ENCODE results near the gene CREB5.

The CREB5 gene

DNA sequence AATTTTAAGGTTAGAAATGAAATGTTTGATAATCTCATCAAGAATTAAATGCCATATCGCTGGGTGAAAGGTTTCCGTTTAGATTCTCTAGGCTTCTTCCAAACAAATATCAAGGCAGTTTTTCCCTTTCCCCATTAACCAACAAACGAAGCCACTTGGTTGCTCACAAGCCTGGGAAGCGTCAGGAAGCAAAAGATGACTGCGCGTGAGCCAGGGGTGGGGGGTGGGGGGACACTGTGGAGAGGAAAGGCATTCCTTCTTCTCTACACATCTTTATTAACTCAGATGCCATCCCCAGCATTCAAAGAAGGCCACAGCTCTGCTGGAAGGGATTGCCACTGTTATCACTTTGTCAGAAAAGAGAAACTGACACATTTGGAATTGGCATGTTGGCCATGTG lies 338.7 kb downstream of the CREB5 start:
- H3K36me3 ChIP-seq (ENCODE audit: insufficient read depth, low read length): no peaks in the 10 kb centered on the region
- H3K4me1 ChIP-seq (ENCODE audit: insufficient read depth, low read length): peaks cover 19% of the 10 kb centered on the region
- no peak overlapping the region for H3K9ac ChIP-seq (ENCODE audit: low read length)

DNA sequence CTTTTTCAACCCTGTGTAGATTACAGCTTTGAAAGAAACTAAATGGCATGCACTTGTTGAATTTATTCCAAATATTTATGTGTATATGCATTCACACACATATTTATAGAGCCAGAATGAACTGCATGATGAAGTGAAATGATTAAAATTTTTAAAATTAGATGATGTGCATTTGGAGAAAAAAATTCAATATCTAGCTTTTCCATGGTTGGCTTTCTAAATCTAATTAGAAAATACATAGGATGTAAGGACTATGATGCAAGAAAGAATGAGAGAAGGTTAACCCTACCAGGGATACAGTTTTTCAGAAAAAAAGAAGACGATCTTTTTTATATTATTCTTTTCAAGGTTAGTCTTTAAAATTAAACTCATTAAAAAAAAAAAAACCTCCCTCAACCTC lies 341.3 kb downstream of the CREB5 start:
- Histone ChIP-seq H3K4me3 (ENCODE audit: low read depth in 1 of 2, low read length in 2 of 2) (no peak overlapping the region), H3K27me3 (ENCODE audit: control insufficient read depth in 1 of 2, insufficient read depth in 2 of 2, low read length in 2 of 2) (no peaks in the 10 kb centered on the region), H3K9ac (ENCODE audit: low read length) (no peak overlapping the region), H3K4me1 (ENCODE audit: insufficient read depth, low read length) (peaks cover 3% of the 10 kb centered on the region), H3K9me3 (ENCODE audit: low read length) (no peaks in the 10 kb centered on the region), H3K36me3 (ENCODE audit: insufficient read depth, low read length) (no peaks in the 10 kb centered on the region), H3K27ac (ENCODE audit: low read depth, low read length) (no peak overlapping the region)

More for the DNA sequence above, 338.7 kb downstream of the CREB5 start:
- H3K27me3 ChIP-seq (ENCODE audit: control insufficient read depth in 1 of 2, insufficient read depth in 2 of 2, low read length in 2 of 2): no peaks in the 10 kb centered on the region
- H3K27ac ChIP-seq (ENCODE audit: low read depth, low read length): no peak overlapping the region
- no peaks in the 10 kb centered on the region for H3K9me3 ChIP-seq (ENCODE audit: low read length)
- H3K4me3 ChIP-seq (ENCODE audit: low read depth in 1 of 2, low read length in 2 of 2): no peak overlapping the region

DNA sequence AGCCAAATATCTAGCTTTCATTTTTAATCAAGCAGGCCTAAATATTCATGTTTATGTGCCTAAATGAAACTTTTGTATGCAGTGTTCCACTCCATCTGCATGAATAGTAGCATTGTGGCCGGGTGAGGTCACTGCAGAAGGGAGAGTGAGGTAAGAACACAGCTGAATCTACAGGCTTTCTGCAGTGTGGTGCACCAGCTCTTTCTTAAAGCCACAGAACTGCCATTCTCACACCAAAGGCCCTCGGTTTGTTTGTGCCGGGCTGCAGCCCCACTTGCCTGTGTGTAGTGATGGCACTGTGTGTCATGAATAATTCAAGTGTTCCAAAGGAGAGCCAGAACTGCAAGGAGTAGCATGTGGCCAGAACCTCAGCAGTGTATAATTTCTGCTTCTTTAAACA lies 341.7 kb downstream of the CREB5 start:
- Histone ChIP-seq H3K9me3 (ENCODE audit: low read length) (no peaks in the 10 kb centered on the region), H3K36me3 (ENCODE audit: insufficient read depth, low read length) (no peaks in the 10 kb centered on the region), H3K27ac (ENCODE audit: low read depth, low read length) (no peak overlapping the region), H3K9ac (ENCODE audit: low read length) (no peak overlapping the region), H3K27me3 (ENCODE audit: control insufficient read depth in 1 of 2, insufficient read depth in 2 of 2, low read length in 2 of 2) (no peaks in the 10 kb centered on the region), H3K4me3 (ENCODE audit: low read depth in 1 of 2, low read length in 2 of 2) (no peak overlapping the region), H3K4me1 (ENCODE audit: insufficient read depth, low read length) (no peaks in the 10 kb centered on the region)

DNA sequence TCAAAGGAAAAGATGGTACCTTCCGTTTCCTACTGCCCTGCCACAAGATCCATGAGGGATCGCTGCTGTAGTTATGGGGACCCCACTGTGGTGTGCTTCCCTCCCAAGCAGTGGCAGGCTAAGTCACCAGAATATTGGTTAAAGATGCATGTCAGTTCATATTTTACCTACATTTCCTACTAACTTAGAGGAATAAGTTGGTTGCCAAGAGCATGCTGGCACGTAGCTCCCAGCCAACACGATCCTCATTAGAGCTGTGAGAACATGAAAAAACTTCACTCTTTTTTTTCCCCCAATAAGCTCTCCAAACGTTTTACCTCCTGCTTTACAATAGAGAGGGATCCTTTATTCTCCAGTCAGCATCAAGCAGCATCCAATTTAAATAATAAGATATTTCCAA lies 342.1 kb downstream of the CREB5 start:
- Histone ChIP-seq H3K27me3 (ENCODE audit: control insufficient read depth in 1 of 2, insufficient read depth in 2 of 2, low read length in 2 of 2) (no peaks in the 10 kb centered on the region), H3K9ac (ENCODE audit: low read length) (no peak overlapping the region), H3K4me1 (ENCODE audit: insufficient read depth, low read length) (no peaks in the 10 kb centered on the region), H3K4me3 (ENCODE audit: low read depth in 1 of 2, low read length in 2 of 2) (no peak overlapping the region), H3K27ac (ENCODE audit: low read depth, low read length) (no peak overlapping the region), H3K9me3 (ENCODE audit: low read length) (no peaks in the 10 kb centered on the region), H3K36me3 (ENCODE audit: insufficient read depth, low read length) (no peaks in the 10 kb centered on the region)

DNA sequence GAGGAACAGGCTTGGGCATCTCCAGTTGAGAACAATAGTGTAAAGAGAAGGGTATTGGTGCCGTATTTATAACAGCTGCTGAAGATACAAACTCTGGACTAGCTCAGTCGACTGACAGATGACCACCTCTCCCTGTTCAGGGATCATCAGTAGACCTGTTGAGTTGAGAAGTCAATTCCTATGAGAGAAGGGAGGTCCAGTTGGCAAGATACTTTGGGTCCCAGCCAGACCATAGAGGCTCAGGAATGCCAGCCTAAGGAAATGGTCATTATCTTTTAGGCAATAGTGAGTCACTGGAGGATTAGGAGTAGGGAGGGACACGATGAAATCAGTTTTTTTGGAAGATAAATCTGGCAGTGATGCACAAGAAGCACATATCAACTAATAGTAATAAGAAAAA lies 342.9 kb downstream of the CREB5 start:
- Histone ChIP-seq H3K27ac (ENCODE audit: low read depth, low read length) (no peak overlapping the region), H3K36me3 (ENCODE audit: insufficient read depth, low read length) (no peaks in the 10 kb centered on the region), H3K4me1 (ENCODE audit: insufficient read depth, low read length) (no peaks in the 10 kb centered on the region), H3K9ac (ENCODE audit: low read length) (no peak overlapping the region), H3K27me3 (ENCODE audit: control insufficient read depth in 1 of 2, insufficient read depth in 2 of 2, low read length in 2 of 2) (no peaks in the 10 kb centered on the region), H3K9me3 (ENCODE audit: low read length) (no peaks in the 10 kb centered on the region), H3K4me3 (ENCODE audit: low read depth in 1 of 2, low read length in 2 of 2) (no peak overlapping the region)

DNA sequence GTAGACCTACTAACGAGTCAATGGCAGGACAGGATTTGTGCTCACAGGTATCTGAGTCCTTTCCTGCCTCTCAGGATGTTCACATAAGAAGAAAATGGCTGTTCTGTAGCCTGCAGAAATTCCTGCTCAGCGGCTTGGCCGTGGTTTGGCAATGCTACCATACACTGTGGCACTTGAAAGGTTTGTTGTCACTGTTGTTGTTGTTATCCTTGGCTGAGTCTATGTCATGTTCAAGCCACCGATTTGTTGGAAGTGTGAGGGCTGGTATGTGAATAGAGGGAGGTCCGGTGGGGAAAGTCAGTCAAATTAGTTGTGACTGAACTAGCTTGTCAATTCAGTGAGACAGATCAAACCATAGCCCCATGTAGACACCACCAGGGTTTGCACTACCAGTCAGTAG lies 345.9 kb downstream of the CREB5 start:
- Histone ChIP-seq H3K9me3 (ENCODE audit: low read length) (no peaks in the 10 kb centered on the region), H3K36me3 (ENCODE audit: insufficient read depth, low read length) (no peaks in the 10 kb centered on the region), H3K27ac (ENCODE audit: low read depth, low read length) (no peak overlapping the region), H3K27me3 (ENCODE audit: control insufficient read depth in 1 of 2, insufficient read depth in 2 of 2, low read length in 2 of 2) (no peaks in the 10 kb centered on the region), H3K4me1 (ENCODE audit: insufficient read depth, low read length) (no peaks in the 10 kb centered on the region), H3K9ac (ENCODE audit: low read length) (no peak overlapping the region), H3K4me3 (ENCODE audit: low read depth in 1 of 2, low read length in 2 of 2) (no peak overlapping the region)

DNA sequence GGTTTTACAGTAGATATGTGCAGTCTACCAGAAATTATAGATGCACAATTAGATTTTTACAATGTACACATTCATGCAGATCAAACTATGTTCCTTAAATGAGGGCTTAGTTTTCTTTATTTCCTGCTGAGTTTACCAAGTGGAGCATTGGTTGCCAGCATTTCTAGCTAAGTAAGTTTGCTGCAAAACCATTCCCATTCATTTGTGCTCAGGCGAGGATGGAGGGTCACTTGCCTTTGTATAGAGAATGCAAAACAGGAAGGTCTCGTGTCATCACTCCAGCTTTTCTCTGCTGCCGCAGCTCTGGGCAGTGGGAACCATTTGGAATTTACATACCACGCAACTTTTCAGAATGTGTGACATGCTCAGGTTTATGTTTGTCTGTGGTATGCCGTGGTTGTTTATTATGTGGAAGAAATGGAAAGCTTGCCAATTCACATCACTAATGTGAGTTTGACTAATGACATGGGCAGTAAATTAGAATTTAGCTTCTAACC lies 347.2 kb downstream of the CREB5 start:
- H3K9ac ChIP-seq (ENCODE audit: low read length): no peak overlapping the region
- H3K4me3 ChIP-seq (ENCODE audit: low read depth in 1 of 2, low read length in 2 of 2): no peak overlapping the region
- H3K27ac ChIP-seq (ENCODE audit: low read depth, low read length): no peak overlapping the region
- H3K27me3 ChIP-seq (ENCODE audit: control insufficient read depth in 1 of 2, insufficient read depth in 2 of 2, low read length in 2 of 2): no peaks in the 10 kb centered on the region
- H3K9me3 ChIP-seq (ENCODE audit: low read length): no peaks in the 10 kb centered on the region
- H3K4me1 ChIP-seq (ENCODE audit: insufficient read depth, low read length): no peaks in the 10 kb centered on the region
- no peaks in the 10 kb centered on the region for H3K36me3 ChIP-seq (ENCODE audit: insufficient read depth, low read length)

DNA sequence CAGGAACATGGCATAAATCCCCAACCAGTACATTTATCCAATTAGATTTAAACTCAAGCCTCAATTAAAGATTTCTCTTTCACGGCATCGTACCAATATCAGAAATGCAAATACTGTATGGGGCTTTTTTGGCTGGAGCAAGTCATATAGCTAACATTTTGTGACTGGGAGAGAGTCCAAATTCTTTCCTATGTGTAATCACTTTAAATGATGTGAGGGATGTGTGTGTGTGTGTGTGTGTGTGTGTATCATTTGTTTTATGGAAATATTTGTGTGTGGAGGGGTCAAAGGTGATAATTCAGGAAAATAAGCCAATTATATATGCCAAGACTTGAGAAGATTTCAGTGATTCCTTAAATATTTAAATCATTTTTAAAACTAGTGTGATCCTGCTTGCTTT lies 349.2 kb downstream of the CREB5 start:
- Histone ChIP-seq H3K4me3 (ENCODE audit: low read depth in 1 of 2, low read length in 2 of 2) (no peak overlapping the region), H3K9ac (ENCODE audit: low read length) (no peak overlapping the region), H3K36me3 (ENCODE audit: insufficient read depth, low read length) (no peaks in the 10 kb centered on the region), H3K4me1 (ENCODE audit: insufficient read depth, low read length) (no peaks in the 10 kb centered on the region), H3K27ac (ENCODE audit: low read depth, low read length) (no peak overlapping the region), H3K27me3 (ENCODE audit: control insufficient read depth in 1 of 2, insufficient read depth in 2 of 2, low read length in 2 of 2) (no peaks in the 10 kb centered on the region), H3K9me3 (ENCODE audit: low read length) (no peaks in the 10 kb centered on the region)

DNA sequence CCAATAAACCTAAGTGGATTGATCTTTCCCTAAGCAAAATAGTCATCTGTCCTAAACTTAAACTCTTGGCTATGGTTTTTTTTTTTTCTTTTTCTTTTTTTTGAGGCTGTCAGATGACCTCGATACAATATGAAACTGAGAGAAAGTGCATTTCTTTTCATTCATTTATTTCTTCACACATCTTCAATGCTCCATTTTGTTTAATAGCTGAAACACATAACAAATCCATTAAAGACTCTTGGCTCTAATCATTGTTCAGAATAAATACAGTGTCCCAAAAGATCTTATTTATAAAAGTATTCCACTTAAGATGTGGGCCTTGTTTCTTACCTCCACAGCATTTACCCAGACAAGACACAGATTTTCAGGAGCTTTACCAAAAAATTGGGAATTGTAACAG lies 350.3 kb downstream of the CREB5 start:
- Histone ChIP-seq H3K9me3 (ENCODE audit: low read length) (no peaks in the 10 kb centered on the region), H3K9ac (ENCODE audit: low read length) (no peak overlapping the region), H3K27ac (ENCODE audit: low read depth, low read length) (no peak overlapping the region), H3K36me3 (ENCODE audit: insufficient read depth, low read length) (no peaks in the 10 kb centered on the region), H3K4me3 (ENCODE audit: low read depth in 1 of 2, low read length in 2 of 2) (no peak overlapping the region), H3K4me1 (ENCODE audit: insufficient read depth, low read length) (no peaks in the 10 kb centered on the region), H3K27me3 (ENCODE audit: control insufficient read depth in 1 of 2, insufficient read depth in 2 of 2, low read length in 2 of 2) (no peaks in the 10 kb centered on the region)

DNA sequence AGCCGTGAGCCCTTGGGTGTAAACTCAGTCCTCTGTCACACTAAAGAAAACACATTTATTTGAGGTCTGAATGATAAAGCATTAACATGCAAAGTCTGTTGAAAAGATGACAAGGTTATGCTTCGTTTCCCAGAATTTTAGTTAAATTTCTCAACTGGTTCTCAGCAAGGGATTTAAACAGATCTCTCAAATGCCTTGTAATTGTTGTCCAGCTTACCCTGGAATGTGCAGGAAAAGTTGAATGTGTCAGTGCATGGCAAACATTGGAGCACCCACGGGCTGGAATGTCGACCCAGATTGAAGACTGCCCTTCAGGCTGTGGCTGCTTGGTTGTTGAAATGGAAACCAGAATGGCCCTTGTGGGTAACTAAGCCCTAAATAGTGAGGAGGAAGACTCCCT lies 354.0 kb downstream of the CREB5 start:
- H3K27ac ChIP-seq (ENCODE audit: low read depth, low read length): no peak overlapping the region
- H3K9ac ChIP-seq (ENCODE audit: low read length): no peak overlapping the region
- no peaks in the 10 kb centered on the region for H3K27me3 ChIP-seq (ENCODE audit: control insufficient read depth in 1 of 2, insufficient read depth in 2 of 2, low read length in 2 of 2)
- no peaks in the 10 kb centered on the region for H3K4me1 ChIP-seq (ENCODE audit: insufficient read depth, low read length)
- no peak overlapping the region for H3K4me3 ChIP-seq (ENCODE audit: low read depth in 1 of 2, low read length in 2 of 2)
- H3K36me3 ChIP-seq (ENCODE audit: insufficient read depth, low read length): no peaks in the 10 kb centered on the region
- no peaks in the 10 kb centered on the region for H3K9me3 ChIP-seq (ENCODE audit: low read length)

DNA sequence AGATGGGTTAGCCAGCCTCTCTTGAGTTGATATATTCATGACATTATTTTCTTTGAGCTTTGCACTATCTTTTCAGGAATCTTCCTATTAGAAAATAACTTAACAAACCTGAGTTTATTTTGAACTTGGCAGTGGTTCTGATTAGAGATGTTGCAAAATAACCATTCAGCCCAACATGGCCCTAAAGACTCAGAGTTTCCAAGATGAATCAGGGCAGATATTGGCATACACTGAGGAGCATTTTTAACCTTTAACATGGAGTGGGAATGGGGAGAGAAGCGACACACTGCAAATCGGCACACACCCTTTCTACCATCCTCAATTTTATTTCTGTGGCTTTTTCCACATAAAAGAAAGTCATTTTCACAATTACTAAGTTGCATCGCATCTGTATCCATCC lies 355.0 kb downstream of the CREB5 start:
- H3K4me1 ChIP-seq (ENCODE audit: insufficient read depth, low read length): no peaks in the 10 kb centered on the region
- no peak overlapping the region for H3K4me3 ChIP-seq (ENCODE audit: low read depth in 1 of 2, low read length in 2 of 2)
- H3K36me3 ChIP-seq (ENCODE audit: insufficient read depth, low read length): no peaks in the 10 kb centered on the region
- H3K27ac ChIP-seq (ENCODE audit: low read depth, low read length): no peak overlapping the region
- H3K9ac ChIP-seq (ENCODE audit: low read length): no peak overlapping the region
- H3K9me3 ChIP-seq (ENCODE audit: low read length): no peaks in the 10 kb centered on the region
- no peaks in the 10 kb centered on the region for H3K27me3 ChIP-seq (ENCODE audit: control insufficient read depth in 1 of 2, insufficient read depth in 2 of 2, low read length in 2 of 2)

DNA sequence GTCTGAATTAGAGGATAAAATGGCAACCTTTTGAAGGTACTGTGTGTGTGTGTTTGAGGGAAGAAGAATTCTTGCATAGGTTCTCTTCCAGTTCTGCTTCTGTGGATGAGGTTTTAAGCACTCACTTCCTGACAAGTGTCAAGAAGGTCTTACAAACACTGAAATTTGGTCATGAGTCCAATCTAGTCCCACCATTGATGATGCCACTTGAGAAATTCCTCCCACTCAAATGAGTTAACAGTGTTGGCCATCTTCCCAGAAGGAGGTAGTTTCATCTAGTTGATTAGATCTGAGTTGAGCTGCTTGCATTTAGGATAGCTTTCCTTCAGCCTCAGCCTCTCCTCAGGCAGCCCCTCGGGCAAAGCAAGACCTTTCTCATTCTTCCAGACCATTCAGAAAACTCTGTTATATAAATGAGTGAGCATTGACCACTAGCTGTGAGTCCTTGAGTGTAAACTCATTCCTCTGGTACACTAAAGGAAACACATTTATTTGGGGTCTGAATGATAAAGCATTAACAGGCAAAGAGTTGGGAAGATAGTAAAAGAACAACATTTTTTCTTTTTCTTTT lies 356.3 kb downstream of the CREB5 start:
- H3K36me3 ChIP-seq (ENCODE audit: insufficient read depth, low read length): no peaks in the 10 kb centered on the region
- no peak overlapping the region for H3K9ac ChIP-seq (ENCODE audit: low read length)
- no peaks in the 10 kb centered on the region for H3K9me3 ChIP-seq (ENCODE audit: low read length)
- no peak overlapping the region for H3K27ac ChIP-seq (ENCODE audit: low read depth, low read length)
- H3K4me3 ChIP-seq (ENCODE audit: low read depth in 1 of 2, low read length in 2 of 2): no peak overlapping the region
- no peaks in the 10 kb centered on the region for H3K27me3 ChIP-seq (ENCODE audit: control insufficient read depth in 1 of 2, insufficient read depth in 2 of 2, low read length in 2 of 2)
- no peaks in the 10 kb centered on the region for H3K4me1 ChIP-seq (ENCODE audit: insufficient read depth, low read length)

Measured in muscle layer of colon (tissue), 2 donors.